Measurements from ENCODE around the gene RTN3.

RTN3 gene

GRCh38 chr11:63670433-63671321 is 10.6 kb upstream of the RTN3 start:
- CTCF ChIA-PET = interaction anchor here (0.6 to 5.7 kb wide), 9 partner anchors 10 to 97 kb away, joined by 3 to 47 read pairs (median 7); partner anchors contain the start of gene RTN3
- no peak for DNase-seq (ENCODE audit: low read depth, low spot score)
- POLR2A ChIA-PET = interaction anchor here (0.9 to 2.1 kb wide), 3 partner anchors 11 to 98 kb away, joined by 3 to 10 read pairs (median 4); partner anchors contain the start of genes RTN3 and ZFTA
- peak; percentile 56 for TF ChIP-seq CTCF (IDR thresholded peaks at IDR 0.05; ENCODE audit: insufficient read depth, low read length, missing control alignments)
- peak overlapping the region; percentile 79 for H3K4me3 ChIP-seq (ENCODE audit: low read depth, low read length)

GRCh38 chr11:63671322-63672155 is 9.8 kb upstream of the RTN3 start, which contains the start of gene ATL3:
TSS of gene ATL3 (minus strand) at chr11:63671376. CDS start at chr11:63671335, 41 bp downstream.
- peak within 1 kb of the TSS; percentile 79 for H3K4me3 ChIP-seq (ENCODE audit: low read depth, low read length)
- POLR2A ChIA-PET = interaction anchor here (0.9 to 2.1 kb wide), 3 partner anchors 10 to 97 kb away, joined by 3 to 10 read pairs (median 4); partner anchors contain the start of genes RTN3 and ZFTA
- CTCF ChIA-PET = interaction anchor here (0.6 to 5.7 kb wide), 10 partner anchors 9 to 96 kb away, joined by 3 to 47 read pairs (median 6); partner anchors contain the start of gene RTN3
- TF ChIP-seq CTCF (IDR thresholded peaks at IDR 0.05; ENCODE audit: insufficient read depth, low read length, missing control alignments) = peak; percentile 10
- DNase-seq (ENCODE audit: low read depth, low spot score) = peak; percentile 53

- ChIA-PET CTCF (interaction anchor here (1.0 to 5.7 kb wide), 3 partner anchors 9 to 96 kb away, joined by 3 to 47 read pairs (median 3); partner anchors contain the start of gene RTN3), POLR2A (interaction anchor here (2.1 kb wide), 1 partner anchor 9 kb away, joined by 10 read pairs; the partner anchor contains the start of gene RTN3)
- H3K4me3 ChIP-seq (ENCODE audit: low read depth, low read length) = no peak overlapping the region
- no peak for DNase-seq (ENCODE audit: low read depth, low spot score)
- no peak for TF ChIP-seq CTCF (IDR thresholded peaks at IDR 0.05; ENCODE audit: insufficient read depth, low read length, missing control alignments)
These were observed 9.2 kb upstream of the RTN3 start for GRCh38 chr11:63672156-63672463.

- no peak for DNase-seq (ENCODE audit: low read depth, low spot score)
- POLR2A ChIA-PET = no interaction called here
- CTCF ChIA-PET = interaction anchor here (1.0 to 5.7 kb wide), 5 partner anchors 8 to 273 kb away, joined by 3 to 47 read pairs (median 4); partner anchors contain the start of gene RTN3
- TF ChIP-seq CTCF (IDR thresholded peaks at IDR 0.05; ENCODE audit: insufficient read depth, low read length, missing control alignments) = no peak
- H3K4me3 ChIP-seq (ENCODE audit: low read depth, low read length) = no peak overlapping the region
These were observed 8.3 kb upstream of the RTN3 start for GRCh38 chr11:63672936-63673539.

GRCh38 chr11:63673579-63673978 is 7.7 kb upstream of the RTN3 start:
- no peak overlapping the region for H3K4me3 ChIP-seq (ENCODE audit: low read depth, low read length)
- TF ChIP-seq CTCF (IDR thresholded peaks at IDR 0.05; ENCODE audit: insufficient read depth, low read length, missing control alignments) = no peak
- DNase-seq (ENCODE audit: low read depth, low spot score) = no peak
- POLR2A ChIA-PET = interaction anchor here (0.6 kb wide), 1 partner anchor 69 kb away, joined by 5 read pairs; no protein-coding TSS in a partner anchor
- CTCF ChIA-PET = interaction anchor here (1.0 to 5.7 kb wide), 6 partner anchors 7 to 272 kb away, joined by 3 to 47 read pairs (median 4); partner anchors contain the start of gene RTN3
